Neural progenitor cell (in vitro differentiated cells): ENCODE data around the gene UPF3A. TPM values are rescaled to one million over a fixed set of nuclear protein-coding genes. Genes with fewer than 3 reads are reported as not detected.

ENCODE experiments used
- DNase-seq: peaks from one replicate; pipeline ENCODE4 v3.0.0-alpha.2; 2016; ENCODE audit warnings: low spot score
- H2AFZ ChIP-seq: fragments of 200-600 bp; sonication (generic); replicated peaks from 2 replicates; pipeline ENCODE4 v1.6.1; 2016; ENCODE audit warnings: antibody characterized with exemption
- H3F3A ChIP-seq: fragments of 200-600 bp; sonication (generic); 2 replicates; pipeline ENCODE4 v1.6.1; 2016; ENCODE audit warnings: antibody characterized with exemption, low read depth
- H3K27ac ChIP-seq: fragments of 200-600 bp; sonication (generic); 2 replicates; pipeline ENCODE4 v1.5.1; 2016; ENCODE audit warnings: mild to moderate bottlenecking
- H3K27me3 ChIP-seq: fragments of 200-600 bp; sonication (generic); 2 replicates; pipeline ENCODE4 v1.6.1; 2016; ENCODE audit warnings: mild to moderate bottlenecking, moderate library complexity
- H3K36me3 ChIP-seq: fragments of 200-600 bp; sonication (generic); 2 replicates; pipeline ENCODE4 v1.5.1; 2016
- H3K4me1 ChIP-seq: fragments of 200-600 bp; sonication (generic); 2 replicates; pipeline ENCODE4 v1.6.1; 2016; ENCODE audit warnings: mixed run types
- H3K4me2 ChIP-seq: fragments of 200-600 bp; sonication (generic); 2 replicates; pipeline ENCODE4 v1.6.1; 2016
- H3K4me3 ChIP-seq: fragments of 200-600 bp; sonication (generic); 2 replicates; pipeline ENCODE4 v1.5.1; 2016
- H3K79me2 ChIP-seq: fragments of 200-600 bp; sonication (generic); 2 replicates; pipeline ENCODE4 v1.6.1; 2016; ENCODE audit warnings: low read depth
- H3K9ac ChIP-seq: fragments of 200-600 bp; sonication (generic); 2 replicates; pipeline ENCODE4 v1.6.1; 2016
- H3K9me3 ChIP-seq: fragments of 200-600 bp; sonication (generic); 2 replicates; pipeline ENCODE4 v1.5.1; 2016; ENCODE audit warnings: low read depth
- H4K20me1 ChIP-seq: fragments of 200-600 bp; sonication (generic); 2 replicates; pipeline ENCODE4 v1.6.1; 2016; ENCODE audit warnings: low read depth
- H3K27ac Mint-ChIP-seq: 3 replicates; pipeline ENCODE4 v1.8.0; 2021; ENCODE audit warnings: mixed read lengths
- H3K27me3 Mint-ChIP-seq: 2 replicates; pipeline ENCODE4 v1.8.0; 2022; ENCODE audit warnings: low read depth, mild to moderate bottlenecking, inconsistent platforms, moderate library complexity, mixed read lengths; ENCODE audit not compliant: insufficient read depth
- H3K36me3 Mint-ChIP-seq: 3 replicates; pipeline ENCODE4 v1.8.0; 2021; ENCODE audit warnings: mixed read lengths
- H3K4me1 Mint-ChIP-seq: 3 replicates; pipeline ENCODE4 v1.8.0; 2021; ENCODE audit warnings: mixed read lengths
- H3K4me3 Mint-ChIP-seq: 3 replicates; pipeline ENCODE4 v1.8.0; 2021; ENCODE audit warnings: mild to moderate bottlenecking, moderate library complexity, mixed read lengths
- H3K9me3 Mint-ChIP-seq: 3 replicates; pipeline ENCODE4 v1.8.0; 2020; ENCODE audit warnings: mixed read lengths
- EZH2 ChIP-seq: fragments of 200-600 bp; sonication (generic); IDR thresholded peaks from 2 replicates; pipeline ENCODE4 v1.6.1; 2017; ENCODE audit warnings: antibody characterized with exemption, mild to moderate bottlenecking, moderate library complexity
- EZH2phosphoT487 ChIP-seq: fragments of 200-600 bp; sonication (generic); IDR thresholded peaks from 2 replicates; pipeline ENCODE4 v1.6.1; 2017; ENCODE audit warnings: antibody characterized with exemption
- total RNA-seq: library from RNA; depleted of rRNA; stranded (reverse); fragments of >200 nt; gene quantifications from 2 replicates; pipeline ENCODE4 v1.2.3, GENCODE V29; 2015; ENCODE audit warnings: low replicate concordance
- TF ChIP-seq, protein P1 (sequence below): fragments of 200-600 bp; sonication (generic); IDR thresholded peaks from 2 replicates; pipeline ENCODE4 v1.5.1; 2017; ENCODE audit warnings: antibody characterized with exemption, mild to moderate bottlenecking

UPF3A gene
- total RNA-seq, 1 donor from 2014 or later: 74.4 TPM

GRCh38 chr13:114323349-114323748 is 41.9 kb downstream of the UPF3A start:
- peaks cover 2% of the 10 kb centered on the region for H3K27me3 Mint-ChIP-seq
- H3K4me3 Mint-ChIP-seq: no peak overlapping the region
- H3K4me3 ChIP-seq: no peak overlapping the region
- no peak overlapping the region for H3K9ac ChIP-seq
- H3F3A ChIP-seq: peaks cover 17% of the 10 kb centered on the region
- peaks cover 40% of the 10 kb centered on the region for H3K36me3 ChIP-seq
- no peak overlapping the region for H3K4me2 ChIP-seq
- TF ChIP-seq EZH2 (no peak), EZH2phosphoT487 (no peak)
- TF ChIP-seq, protein P1, sequence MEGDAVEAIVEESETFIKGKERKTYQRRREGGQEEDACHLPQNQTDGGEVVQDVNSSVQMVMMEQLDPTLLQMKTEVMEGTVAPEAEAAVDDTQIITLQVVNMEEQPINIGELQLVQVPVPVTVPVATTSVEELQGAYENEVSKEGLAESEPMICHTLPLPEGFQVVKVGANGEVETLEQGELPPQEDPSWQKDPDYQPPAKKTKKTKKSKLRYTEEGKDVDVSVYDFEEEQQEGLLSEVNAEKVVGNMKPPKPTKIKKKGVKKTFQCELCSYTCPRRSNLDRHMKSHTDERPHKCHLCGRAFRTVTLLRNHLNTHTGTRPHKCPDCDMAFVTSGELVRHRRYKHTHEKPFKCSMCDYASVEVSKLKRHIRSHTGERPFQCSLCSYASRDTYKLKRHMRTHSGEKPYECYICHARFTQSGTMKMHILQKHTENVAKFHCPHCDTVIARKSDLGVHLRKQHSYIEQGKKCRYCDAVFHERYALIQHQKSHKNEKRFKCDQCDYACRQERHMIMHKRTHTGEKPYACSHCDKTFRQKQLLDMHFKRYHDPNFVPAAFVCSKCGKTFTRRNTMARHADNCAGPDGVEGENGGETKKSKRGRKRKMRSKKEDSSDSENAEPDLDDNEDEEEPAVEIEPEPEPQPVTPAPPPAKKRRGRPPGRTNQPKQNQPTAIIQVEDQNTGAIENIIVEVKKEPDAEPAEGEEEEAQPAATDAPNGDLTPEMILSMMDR: no peak
- H3K4me1 ChIP-seq: no peaks in the 10 kb centered on the region
- H2AFZ ChIP-seq: no peak overlapping the region
- peaks cover 61% of the 10 kb centered on the region for H3K36me3 Mint-ChIP-seq
- H3K4me1 Mint-ChIP-seq: peaks cover 2% of the 10 kb centered on the region
- peaks cover 35% of the 10 kb centered on the region for H4K20me1 ChIP-seq
- H3K9me3 Mint-ChIP-seq: no peaks in the 10 kb centered on the region
- H3K27me3 ChIP-seq: no peaks in the 10 kb centered on the region
- no peak for DNase-seq
- H3K9me3 ChIP-seq: no peaks in the 10 kb centered on the region
- H3K79me2 ChIP-seq: peaks cover 91% of the 10 kb centered on the region
- H3K27ac ChIP-seq: no peak overlapping the region
- H3K27ac Mint-ChIP-seq: no peak overlapping the region

GRCh38 chr13:114324334-114324733 is 42.9 kb downstream of the UPF3A start:
- Mint-ChIP-seq H3K4me3 (no peak overlapping the region), H3K4me1 (no peaks in the 10 kb centered on the region), H3K27ac (no peak overlapping the region), H3K36me3 (peaks cover 55% of the 10 kb centered on the region), H3K27me3 (peaks cover 2% of the 10 kb centered on the region), H3K9me3 (no peaks in the 10 kb centered on the region)
- Histone ChIP-seq H3K27ac (no peak overlapping the region), H3K4me3 (no peak overlapping the region), H2AFZ (no peak overlapping the region), H3K9ac (no peak overlapping the region), H3K36me3 (peaks cover 40% of the 10 kb centered on the region), H3K9me3 (no peaks in the 10 kb centered on the region), H3F3A (peaks cover 26% of the 10 kb centered on the region), H3K79me2 (peaks cover 81% of the 10 kb centered on the region), H3K4me1 (no peaks in the 10 kb centered on the region), H3K4me2 (no peak overlapping the region), H4K20me1 (peaks cover 25% of the 10 kb centered on the region), H3K27me3 (no peaks in the 10 kb centered on the region)
- TF ChIP-seq, protein P1: no peak
- no peak for TF ChIP-seq EZH2
- no peak for TF ChIP-seq EZH2phosphoT487
- DNase-seq: no peak

GRCh38 chr13:114325729-114326128 is 44.3 kb downstream of the UPF3A start:
- peaks cover 29% of the 10 kb centered on the region for H3F3A ChIP-seq
- no peak overlapping the region for H3K27ac ChIP-seq
- no peak overlapping the region for H3K4me2 ChIP-seq
- peaks cover 16% of the 10 kb centered on the region for H4K20me1 ChIP-seq
- H3K4me3 ChIP-seq: no peak overlapping the region
- H3K36me3 Mint-ChIP-seq: peaks cover 43% of the 10 kb centered on the region
- H2AFZ ChIP-seq: no peak overlapping the region
- H3K9me3 Mint-ChIP-seq: no peaks in the 10 kb centered on the region
- H3K79me2 ChIP-seq: peaks cover 68% of the 10 kb centered on the region
- no peaks in the 10 kb centered on the region for H3K4me1 ChIP-seq
- no peak for DNase-seq
- H3K4me1 Mint-ChIP-seq: no peaks in the 10 kb centered on the region
- TF ChIP-seq EZH2 (no peak), EZH2phosphoT487 (no peak)
- TF ChIP-seq, protein P1: no peak
- peaks cover 40% of the 10 kb centered on the region for H3K36me3 ChIP-seq
- no peaks in the 10 kb centered on the region for H3K27me3 ChIP-seq
- no peak overlapping the region for H3K27ac Mint-ChIP-seq
- no peaks in the 10 kb centered on the region for H3K9me3 ChIP-seq
- H3K4me3 Mint-ChIP-seq: no peak overlapping the region
- H3K9ac ChIP-seq: no peak overlapping the region
- H3K27me3 Mint-ChIP-seq: peaks cover 2% of the 10 kb centered on the region
